HCT116 (cell line): ENCODE measurements around the gene PWWP2B.

Experiments
- EGR1 ChIP-seq: IDR thresholded peaks from 2 replicates; pipeline ENCODE4 v1.6.1; 2012; ENCODE audit warnings: low read depth
- ELF1 ChIP-seq: IDR thresholded peaks from 2 replicates; pipeline ENCODE4 v1.6.1; 2012; ENCODE audit warnings: low read depth, borderline replicate concordance
- EZH2 ChIP-seq: fragments of 200-600 bp; sonication (generic); IDR thresholded peaks from 2 replicates; pipeline ENCODE4 v1.6.1; 2017; ENCODE audit warnings: antibody characterized with exemption, mixed run types
- EZH2phosphoT487 ChIP-seq: fragments of 200-600 bp; IDR thresholded peaks from 2 replicates; pipeline ENCODE4 v1.6.1; 2018; ENCODE audit warnings: antibody characterized with exemption, borderline replicate concordance
- JUND ChIP-seq: IDR thresholded peaks from 2 replicates; pipeline ENCODE4 v1.6.1; 2012
- POLR2A ChIP-seq: IDR thresholded peaks from 2 replicates; pipeline ENCODE4 v1.7.0; 2011; ENCODE audit warnings: borderline replicate concordance; ENCODE audit not compliant: insufficient read depth, insufficient read length; ENCODE audit errors: extremely low read depth
- POLR2AphosphoS5 ChIP-seq: IDR thresholded peaks from 2 replicates; pipeline ENCODE4 v1.6.1; 2011; ENCODE audit warnings: mild to moderate bottlenecking, low read depth, low read length, moderate library complexity
- SRF ChIP-seq: IDR thresholded peaks from 2 replicates; pipeline ENCODE4 v1.6.1; 2012; ENCODE audit warnings: low read depth
- ZNF274 ChIP-seq: fragments of 200-500 bp; sonication (Bioruptor generic); IDR thresholded peaks from 2 replicates; pipeline ENCODE4 v1.6.1; 2014; ENCODE audit warnings: mild to moderate bottlenecking, low read depth, low read length, inconsistent platforms
- TF ChIP-seq, protein P1 (sequence below), 3 experiments: fragments of 200-600 bp in 1 of 3; sonication (generic) in 1 of 3; IDR thresholded peaks in 2 of 3; conservative IDR thresholded peaks in 1 of 3; 2 replicates each; pipeline ENCODE4 v1.5.1; 2012 to 2017; ENCODE audit warnings: low read depth in 2 of 3, low read length in 2 of 3, antibody characterized with exemption in 1 of 3, borderline replicate concordance in 1 of 3, control low read depth in 1 of 3, mild to moderate bottlenecking in 1 of 3, mixed read lengths in 1 of 3, mixed run types in 1 of 3, moderate library complexity in 1 of 3; ENCODE audit not compliant: insufficient read depth in 1 of 3
- TF ChIP-seq, protein P2 (sequence below): IDR thresholded peaks from 2 replicates; pipeline ENCODE4 v1.6.1; 2012; ENCODE audit warnings: low read depth
- TF ChIP-seq, protein P3 (sequence below): IDR thresholded peaks from 2 replicates; pipeline ENCODE4 v1.6.1; 2012

DNA sequence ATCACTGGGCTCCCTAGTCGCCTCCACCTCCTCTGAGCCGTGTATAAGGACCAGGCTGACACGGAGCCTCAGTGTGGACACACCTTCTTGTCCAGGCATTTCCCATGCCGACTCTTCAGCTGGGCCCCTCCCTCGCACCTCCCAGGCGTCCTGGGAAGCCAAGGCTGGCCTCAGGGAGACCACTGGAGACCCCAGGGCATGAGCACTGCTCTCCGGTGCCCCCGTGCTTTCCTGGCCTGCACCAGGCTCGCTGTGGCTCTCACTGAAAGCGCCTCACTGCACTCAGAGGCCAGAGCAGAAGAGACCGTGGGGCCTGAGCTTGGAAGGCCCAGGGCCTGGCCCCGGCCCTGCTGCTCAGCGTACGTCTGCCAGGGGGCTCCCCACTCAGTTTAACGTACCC, 33.6 kb upstream of the PWWP2B start:
- TF ChIP-seq, protein P1, sequence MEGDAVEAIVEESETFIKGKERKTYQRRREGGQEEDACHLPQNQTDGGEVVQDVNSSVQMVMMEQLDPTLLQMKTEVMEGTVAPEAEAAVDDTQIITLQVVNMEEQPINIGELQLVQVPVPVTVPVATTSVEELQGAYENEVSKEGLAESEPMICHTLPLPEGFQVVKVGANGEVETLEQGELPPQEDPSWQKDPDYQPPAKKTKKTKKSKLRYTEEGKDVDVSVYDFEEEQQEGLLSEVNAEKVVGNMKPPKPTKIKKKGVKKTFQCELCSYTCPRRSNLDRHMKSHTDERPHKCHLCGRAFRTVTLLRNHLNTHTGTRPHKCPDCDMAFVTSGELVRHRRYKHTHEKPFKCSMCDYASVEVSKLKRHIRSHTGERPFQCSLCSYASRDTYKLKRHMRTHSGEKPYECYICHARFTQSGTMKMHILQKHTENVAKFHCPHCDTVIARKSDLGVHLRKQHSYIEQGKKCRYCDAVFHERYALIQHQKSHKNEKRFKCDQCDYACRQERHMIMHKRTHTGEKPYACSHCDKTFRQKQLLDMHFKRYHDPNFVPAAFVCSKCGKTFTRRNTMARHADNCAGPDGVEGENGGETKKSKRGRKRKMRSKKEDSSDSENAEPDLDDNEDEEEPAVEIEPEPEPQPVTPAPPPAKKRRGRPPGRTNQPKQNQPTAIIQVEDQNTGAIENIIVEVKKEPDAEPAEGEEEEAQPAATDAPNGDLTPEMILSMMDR (IDR thresholded peaks at IDR 0.05 in 2 of 3, conservative IDR thresholded peaks at IDR 0.05 in 1 of 3; ENCODE audit: borderline replicate concordance in 1 of 3, insufficient read depth in 1 of 3, low read depth in 2 of 3, low read length in 2 of 3) = no peak
- TF ChIP-seq, protein P2, sequence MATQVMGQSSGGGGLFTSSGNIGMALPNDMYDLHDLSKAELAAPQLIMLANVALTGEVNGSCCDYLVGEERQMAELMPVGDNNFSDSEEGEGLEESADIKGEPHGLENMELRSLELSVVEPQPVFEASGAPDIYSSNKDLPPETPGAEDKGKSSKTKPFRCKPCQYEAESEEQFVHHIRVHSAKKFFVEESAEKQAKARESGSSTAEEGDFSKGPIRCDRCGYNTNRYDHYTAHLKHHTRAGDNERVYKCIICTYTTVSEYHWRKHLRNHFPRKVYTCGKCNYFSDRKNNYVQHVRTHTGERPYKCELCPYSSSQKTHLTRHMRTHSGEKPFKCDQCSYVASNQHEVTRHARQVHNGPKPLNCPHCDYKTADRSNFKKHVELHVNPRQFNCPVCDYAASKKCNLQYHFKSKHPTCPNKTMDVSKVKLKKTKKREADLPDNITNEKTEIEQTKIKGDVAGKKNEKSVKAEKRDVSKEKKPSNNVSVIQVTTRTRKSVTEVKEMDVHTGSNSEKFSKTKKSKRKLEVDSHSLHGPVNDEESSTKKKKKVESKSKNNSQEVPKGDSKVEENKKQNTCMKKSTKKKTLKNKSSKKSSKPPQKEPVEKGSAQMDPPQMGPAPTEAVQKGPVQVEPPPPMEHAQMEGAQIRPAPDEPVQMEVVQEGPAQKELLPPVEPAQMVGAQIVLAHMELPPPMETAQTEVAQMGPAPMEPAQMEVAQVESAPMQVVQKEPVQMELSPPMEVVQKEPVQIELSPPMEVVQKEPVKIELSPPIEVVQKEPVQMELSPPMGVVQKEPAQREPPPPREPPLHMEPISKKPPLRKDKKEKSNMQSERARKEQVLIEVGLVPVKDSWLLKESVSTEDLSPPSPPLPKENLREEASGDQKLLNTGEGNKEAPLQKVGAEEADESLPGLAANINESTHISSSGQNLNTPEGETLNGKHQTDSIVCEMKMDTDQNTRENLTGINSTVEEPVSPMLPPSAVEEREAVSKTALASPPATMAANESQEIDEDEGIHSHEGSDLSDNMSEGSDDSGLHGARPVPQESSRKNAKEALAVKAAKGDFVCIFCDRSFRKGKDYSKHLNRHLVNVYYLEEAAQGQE = no peak
- TF ChIP-seq EZH2 (no peak), POLR2A (no peak), POLR2AphosphoS5 (no peak), ZNF274 (no peak), EZH2phosphoT487 (no peak), JUND (no peak), EGR1 (no peak), SRF (no peak), ELF1 (no peak)
- TF ChIP-seq, protein P3, sequence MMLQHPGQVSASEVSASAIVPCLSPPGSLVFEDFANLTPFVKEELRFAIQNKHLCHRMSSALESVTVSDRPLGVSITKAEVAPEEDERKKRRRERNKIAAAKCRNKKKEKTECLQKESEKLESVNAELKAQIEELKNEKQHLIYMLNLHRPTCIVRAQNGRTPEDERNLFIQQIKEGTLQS = no peak
